HepG2 (cell line): Measurements from ENCODE around the gene THADA. TPM values are rescaled to one million over a fixed set of nuclear protein-coding genes. Genes with fewer than 3 reads are reported as not detected.

Source experiments
- ATF2 ChIP-seq: sonication (generic); formaldehyde crosslinking; IDR thresholded peaks from 2 replicates; pipeline ENCODE4 v1.4.0; 2020; ENCODE audit warnings: missing genetic modification reagents
- NFIB ChIP-seq: sonication (generic); formaldehyde crosslinking; IDR thresholded peaks from 2 replicates; pipeline ENCODE4 v1.9.0; 2021; ENCODE audit warnings: missing genetic modification reagents, mild to moderate bottlenecking, borderline replicate concordance
- RFX3 ChIP-seq: IDR thresholded peaks from 2 replicates; pipeline ENCODE4 v1.6.1; 2016; ENCODE audit warnings: missing biosample characterization, missing genetic modification reagents
- SIN3A ChIP-seq: IDR thresholded peaks from 2 replicates; pipeline ENCODE4 v1.6.1; 2011; ENCODE audit warnings: low read depth, mild to moderate bottlenecking, control low read depth, low read length, borderline replicate concordance
- SOX5 ChIP-seq: IDR thresholded peaks from 2 replicates; pipeline ENCODE4 v1.6.1; 2016; ENCODE audit warnings: borderline replicate concordance
- THRA ChIP-seq: sonication (generic); formaldehyde crosslinking; IDR thresholded peaks from 2 replicates; pipeline ENCODE4 v1.4.0; 2020; ENCODE audit warnings: missing genetic modification reagents, borderline replicate concordance
- ZNF550 ChIP-seq: sonication (generic); formaldehyde crosslinking; IDR thresholded peaks from 2 replicates; pipeline ENCODE4 v1.4.0; 2020; ENCODE audit warnings: mild to moderate bottlenecking, missing genetic modification reagents, borderline replicate concordance
- ZNF703 ChIP-seq: sonication (generic); formaldehyde crosslinking; IDR thresholded peaks from 2 replicates; pipeline ENCODE4 v1.5.1; 2020; ENCODE audit warnings: missing genetic modification reagents, mild to moderate bottlenecking, moderate library complexity, borderline replicate concordance
- ZNF709 ChIP-seq: sonication (generic); formaldehyde crosslinking; IDR thresholded peaks from 2 replicates; pipeline ENCODE4 v1.5.0; 2020; ENCODE audit warnings: mild to moderate bottlenecking, missing genetic modification reagents
- ZNF781 ChIP-seq: sonication (generic); formaldehyde crosslinking; IDR thresholded peaks from 2 replicates; pipeline ENCODE4 v1.5.1; 2020; ENCODE audit warnings: borderline replicate concordance, mild to moderate bottlenecking, missing genetic modification reagents; ENCODE audit errors: not compliant biosample characterization
- ZSCAN20 ChIP-seq: sonication (generic); formaldehyde crosslinking; IDR thresholded peaks from 2 replicates; pipeline ENCODE4 v1.4.0; 2020; ENCODE audit warnings: missing genetic modification reagents, mild to moderate bottlenecking, borderline replicate concordance
- polyA plus RNA-seq, 8 experiments: library from polyadenylated mRNA; depleted of rRNA in 3 of 8; stranded (reverse) in 7 of 8; unstranded in 1 of 8; fragments of >200 nt; fragmentation: Illumina TruSeq in 4 of 8; extraction: Trizol in 4 of 8; gene quantifications; 2 replicates each; pipeline versions ENCODE4 v1.2.1 to v1.2.3, GENCODE V29; 2011 to 2016; ENCODE audit warnings: low read depth in 4 of 8, missing spikeins in 1 of 8, mixed read lengths in 1 of 8; ENCODE audit not compliant: insufficient read depth in 1 of 8
- total RNA-seq, 5 experiments: library from RNA; depleted of rRNA; stranded (reverse); fragments of >200 nt; fragmentation: Illumina TruSeq; extraction: Trizol; gene quantifications; 2 replicates each; pipeline ENCODE4 v1.2.3, GENCODE V29; 2016; ENCODE audit warnings: low read depth in 1 of 5
- TF ChIP-seq, protein P1 (sequence below): sonication (generic); formaldehyde crosslinking; IDR thresholded peaks from 2 replicates; pipeline ENCODE4 v1.8.0; 2022; ENCODE audit warnings: mild to moderate bottlenecking, missing genetic modification reagents, moderate library complexity
- TF ChIP-seq, protein P2 (sequence below): sonication (generic); formaldehyde crosslinking; IDR thresholded peaks from 2 replicates; pipeline ENCODE4 v1.8.1; 2022; ENCODE audit warnings: mild to moderate bottlenecking, missing genetic modification reagents
- TF ChIP-seq, protein P3 (sequence below): sonication (generic); formaldehyde crosslinking; IDR thresholded peaks from 2 replicates; pipeline ENCODE4 v1.4.0; 2020; ENCODE audit warnings: low read depth, missing genetic modification reagents
- TF ChIP-seq, protein P4 (sequence below): sonication (generic); formaldehyde crosslinking; IDR thresholded peaks from 2 replicates; pipeline ENCODE4 v1.5.0; 2020; ENCODE audit warnings: mild to moderate bottlenecking, missing genetic modification reagents

THADA gene
- total and polyA plus RNA-seq, 2 of the 13 experiments (the other 11 are each of a cell fraction or from before 2014, with no cell fraction given): 12.7 to 21.7 TPM

GRCh38 chr2:43226558-43226954 lies 369.3 kb downstream of the THADA start, which contains the start of gene ZFP36L2 (continued):
- TF ChIP-seq ATF2 (CRISPR knock-in tag) (no peak), ZNF703 (CRISPR knock-in tag) (peak; percentile 19; the same call in 1 of the 2 replicates), THRA (peak; percentile 38; the same call in 1 of the 2 replicates), ZSCAN20 (CRISPR knock-in tag) (no peak), SIN3A (peak; percentile 87; the same call in 1 of the 2 replicates), RFX3 (CRISPR knock-in tag) (peak; percentile 74), SOX5 (CRISPR knock-in tag) (no peak), ZNF781 (CRISPR knock-in tag) (no peak), ZNF709 (no peak; the same call in 1 of the 2 replicates), ZNF550 (CRISPR knock-in tag) (no peak), NFIB (CRISPR knock-in tag) (no peak)
- TF ChIP-seq, protein P1, sequence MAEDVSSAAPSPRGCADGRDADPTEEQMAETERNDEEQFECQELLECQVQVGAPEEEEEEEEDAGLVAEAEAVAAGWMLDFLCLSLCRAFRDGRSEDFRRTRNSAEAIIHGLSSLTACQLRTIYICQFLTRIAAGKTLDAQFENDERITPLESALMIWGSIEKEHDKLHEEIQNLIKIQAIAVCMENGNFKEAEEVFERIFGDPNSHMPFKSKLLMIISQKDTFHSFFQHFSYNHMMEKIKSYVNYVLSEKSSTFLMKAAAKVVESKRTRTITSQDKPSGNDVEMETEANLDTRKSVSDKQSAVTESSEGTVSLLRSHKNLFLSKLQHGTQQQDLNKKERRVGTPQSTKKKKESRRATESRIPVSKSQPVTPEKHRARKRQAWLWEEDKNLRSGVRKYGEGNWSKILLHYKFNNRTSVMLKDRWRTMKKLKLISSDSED (CRISPR knock-in tag): no peak
- TF ChIP-seq, protein P2, sequence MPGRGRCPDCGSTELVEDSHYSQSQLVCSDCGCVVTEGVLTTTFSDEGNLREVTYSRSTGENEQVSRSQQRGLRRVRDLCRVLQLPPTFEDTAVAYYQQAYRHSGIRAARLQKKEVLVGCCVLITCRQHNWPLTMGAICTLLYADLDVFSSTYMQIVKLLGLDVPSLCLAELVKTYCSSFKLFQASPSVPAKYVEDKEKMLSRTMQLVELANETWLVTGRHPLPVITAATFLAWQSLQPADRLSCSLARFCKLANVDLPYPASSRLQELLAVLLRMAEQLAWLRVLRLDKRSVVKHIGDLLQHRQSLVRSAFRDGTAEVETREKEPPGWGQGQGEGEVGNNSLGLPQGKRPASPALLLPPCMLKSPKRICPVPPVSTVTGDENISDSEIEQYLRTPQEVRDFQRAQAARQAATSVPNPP: no peak
- TF ChIP-seq, protein P3, sequence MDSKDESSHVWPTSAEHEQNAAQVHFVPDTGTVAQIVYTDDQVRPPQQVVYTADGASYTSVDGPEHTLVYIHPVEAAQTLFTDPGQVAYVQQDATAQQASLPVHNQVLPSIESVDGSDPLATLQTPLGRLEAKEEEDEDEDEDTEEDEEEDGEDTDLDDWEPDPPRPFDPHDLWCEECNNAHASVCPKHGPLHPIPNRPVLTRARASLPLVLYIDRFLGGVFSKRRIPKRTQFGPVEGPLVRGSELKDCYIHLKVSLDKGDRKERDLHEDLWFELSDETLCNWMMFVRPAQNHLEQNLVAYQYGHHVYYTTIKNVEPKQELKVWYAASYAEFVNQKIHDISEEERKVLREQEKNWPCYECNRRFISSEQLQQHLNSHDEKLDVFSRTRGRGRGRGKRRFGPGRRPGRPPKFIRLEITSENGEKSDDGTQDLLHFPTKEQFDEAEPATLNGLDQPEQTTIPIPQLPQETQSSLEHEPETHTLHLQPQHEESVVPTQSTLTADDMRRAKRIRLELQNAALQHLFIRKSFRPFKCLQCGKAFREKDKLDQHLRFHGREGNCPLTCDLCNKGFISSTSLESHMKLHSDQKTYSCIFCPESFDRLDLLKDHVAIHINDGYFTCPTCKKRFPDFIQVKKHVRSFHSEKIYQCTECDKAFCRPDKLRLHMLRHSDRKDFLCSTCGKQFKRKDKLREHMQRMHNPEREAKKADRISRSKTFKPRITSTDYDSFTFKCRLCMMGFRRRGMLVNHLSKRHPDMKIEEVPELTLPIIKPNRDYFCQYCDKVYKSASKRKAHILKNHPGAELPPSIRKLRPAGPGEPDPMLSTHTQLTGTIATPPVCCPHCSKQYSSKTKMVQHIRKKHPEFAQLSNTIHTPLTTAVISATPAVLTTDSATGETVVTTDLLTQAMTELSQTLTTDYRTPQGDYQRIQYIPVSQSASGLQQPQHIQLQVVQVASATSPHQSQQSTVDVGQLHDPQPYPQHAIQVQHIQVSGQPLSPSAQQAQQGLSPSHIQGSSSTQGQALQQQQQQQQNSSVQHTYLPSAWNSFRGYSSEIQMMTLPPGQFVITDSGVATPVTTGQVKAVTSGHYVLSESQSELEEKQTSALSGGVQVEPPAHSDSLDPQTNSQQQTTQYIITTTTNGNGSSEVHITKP (CRISPR knock-in tag): no peak
- TF ChIP-seq, protein P4, sequence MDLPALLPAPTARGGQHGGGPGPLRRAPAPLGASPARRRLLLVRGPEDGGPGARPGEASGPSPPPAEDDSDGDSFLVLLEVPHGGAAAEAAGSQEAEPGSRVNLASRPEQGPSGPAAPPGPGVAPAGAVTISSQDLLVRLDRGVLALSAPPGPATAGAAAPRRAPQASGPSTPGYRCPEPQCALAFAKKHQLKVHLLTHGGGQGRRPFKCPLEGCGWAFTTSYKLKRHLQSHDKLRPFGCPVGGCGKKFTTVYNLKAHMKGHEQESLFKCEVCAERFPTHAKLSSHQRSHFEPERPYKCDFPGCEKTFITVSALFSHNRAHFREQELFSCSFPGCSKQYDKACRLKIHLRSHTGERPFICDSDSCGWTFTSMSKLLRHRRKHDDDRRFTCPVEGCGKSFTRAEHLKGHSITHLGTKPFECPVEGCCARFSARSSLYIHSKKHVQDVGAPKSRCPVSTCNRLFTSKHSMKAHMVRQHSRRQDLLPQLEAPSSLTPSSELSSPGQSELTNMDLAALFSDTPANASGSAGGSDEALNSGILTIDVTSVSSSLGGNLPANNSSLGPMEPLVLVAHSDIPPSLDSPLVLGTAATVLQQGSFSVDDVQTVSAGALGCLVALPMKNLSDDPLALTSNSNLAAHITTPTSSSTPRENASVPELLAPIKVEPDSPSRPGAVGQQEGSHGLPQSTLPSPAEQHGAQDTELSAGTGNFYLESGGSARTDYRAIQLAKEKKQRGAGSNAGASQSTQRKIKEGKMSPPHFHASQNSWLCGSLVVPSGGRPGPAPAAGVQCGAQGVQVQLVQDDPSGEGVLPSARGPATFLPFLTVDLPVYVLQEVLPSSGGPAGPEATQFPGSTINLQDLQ (CRISPR knock-in tag): peak; percentile 91; the same call in 1 of the 2 replicates
